GM12878 (cell line): ENCODE measurements around the gene MTHFD2. TPM values are rescaled to one million over a fixed set of nuclear protein-coding genes. Genes with fewer than 3 reads are reported as not detected.

Experiments used
- ATF3 ChIP-seq: IDR thresholded peaks from 2 replicates; pipeline ENCODE4 v1.6.1; 2011; ENCODE audit warnings: low read depth, mild to moderate bottlenecking, low read length, moderate library complexity, borderline replicate concordance; ENCODE audit errors: extremely low read depth
- BRCA1 ChIP-seq: IDR thresholded peaks from 2 replicates; pipeline ENCODE4 v1.6.1; 2011; ENCODE audit warnings: low read depth, low read length, improper control_type of control experiment
- CBX3 ChIP-seq: fragments of 200-600 bp; sonication (generic); IDR thresholded peaks from 2 replicates; pipeline ENCODE4 v1.6.1; 2016; ENCODE audit warnings: low read depth, borderline replicate concordance
- CHD1 ChIP-seq: IDR thresholded peaks from 2 replicates; pipeline ENCODE4 v1.6.1; 2012; ENCODE audit warnings: low read depth, low read length, improper control_type of control experiment
- CREM ChIP-seq: IDR thresholded peaks from 2 replicates; pipeline ENCODE4 v1.6.1; 2014; ENCODE audit warnings: antibody characterized with exemption, low read depth
- DPF2 ChIP-seq: fragments of 450-650 bp; IDR thresholded peaks from 2 replicates; pipeline ENCODE4 v1.6.1; 2017; ENCODE audit warnings: mild to moderate bottlenecking
- IKZF1 ChIP-seq: fragments of 450-650 bp; conservative IDR thresholded peaks from 2 replicates; pipeline ENCODE4 v1.6.1; 2017; ENCODE audit warnings: antibody characterized with exemption, mild to moderate bottlenecking
- IRF5 ChIP-seq: fragments of 450-650 bp; IDR thresholded peaks from 2 replicates; pipeline ENCODE4 v1.6.1; 2017; ENCODE audit warnings: borderline replicate concordance
- NBN ChIP-seq: fragments of 450-650 bp; IDR thresholded peaks from 2 replicates; pipeline ENCODE4 v1.6.1; 2016
- NFIC ChIP-seq: IDR thresholded peaks from 2 replicates; pipeline ENCODE4 v1.6.1; 2012; ENCODE audit warnings: low read depth, mild to moderate bottlenecking, inconsistent platforms, low read length, moderate library complexity
- NFXL1 ChIP-seq: fragments of 450-650 bp; IDR thresholded peaks from 2 replicates; pipeline ENCODE4 v1.6.1; 2017; ENCODE audit warnings: antibody characterized with exemption, mild to moderate bottlenecking, borderline replicate concordance
- NFYA ChIP-seq: IDR thresholded peaks from 2 replicates; pipeline ENCODE4 v1.6.1; 2011; ENCODE audit warnings: low read depth, mild to moderate bottlenecking, low read length, improper control_type of control experiment, borderline replicate concordance
- PML ChIP-seq: IDR thresholded peaks from 2 replicates; pipeline ENCODE4 v1.6.1; 2012; ENCODE audit warnings: low read length, inconsistent platforms
- RELA ChIP-seq: fragments of 450-650 bp; IDR thresholded peaks from 2 replicates; pipeline ENCODE4 v1.8.0; 2014; ENCODE audit warnings: borderline replicate concordance; ENCODE audit not compliant: partially characterized antibody
- RELB ChIP-seq: fragments of 450-650 bp; IDR thresholded peaks from 2 replicates; pipeline ENCODE4 v1.6.1; 2017; ENCODE audit warnings: low read depth, mild to moderate bottlenecking, moderate library complexity
- RUNX3 ChIP-seq: IDR thresholded peaks from 2 replicates; pipeline ENCODE4 v1.6.1; 2012; ENCODE audit warnings: low read length, inconsistent platforms
- SIX5 ChIP-seq: IDR thresholded peaks from 2 replicates; pipeline ENCODE4 v1.6.1; 2011; ENCODE audit warnings: mild to moderate bottlenecking, low read depth, low read length, moderate library complexity; ENCODE audit not compliant: severe bottlenecking
- SKIL ChIP-seq: fragments of 450-650 bp; IDR thresholded peaks from 2 replicates; pipeline ENCODE4 v1.6.1; 2017; ENCODE audit warnings: mild to moderate bottlenecking, low read depth, inconsistent platforms; ENCODE audit not compliant: poor library complexity, severe bottlenecking
- SP1 ChIP-seq: IDR thresholded peaks from one replicate; pipeline ENCODE4 v1.6.1; 2011; ENCODE audit warnings: low read depth, low read length
- SREBF1 ChIP-seq: IDR thresholded peaks from 2 replicates; pipeline ENCODE4 v1.6.1; 2012; ENCODE audit warnings: mild to moderate bottlenecking, low read length
- TARDBP ChIP-seq: IDR thresholded peaks from 2 replicates; pipeline ENCODE4 v1.6.1; 2016; ENCODE audit warnings: borderline replicate concordance
- TCF12 ChIP-seq: IDR thresholded peaks from 2 replicates; pipeline ENCODE4 v1.6.1; 2011; ENCODE audit warnings: low read depth, mild to moderate bottlenecking, low read length
- YY1 ChIP-seq: IDR thresholded peaks from 2 replicates; pipeline ENCODE4 v1.6.1; 2011; ENCODE audit warnings: low read depth, mild to moderate bottlenecking, low read length
- ZBTB33 ChIP-seq: fragments of 450-650 bp; IDR thresholded peaks from 2 replicates; pipeline ENCODE4 v1.6.1; 2017; ENCODE audit warnings: mild to moderate bottlenecking
- ZNF217 ChIP-seq: fragments of 450-650 bp; IDR thresholded peaks from 2 replicates; pipeline ENCODE4 v1.6.1; 2017; ENCODE audit warnings: antibody characterized with exemption, mild to moderate bottlenecking
- ZNF24 ChIP-seq: fragments of 450-650 bp; IDR thresholded peaks from 2 replicates; pipeline ENCODE4 v1.6.1; 2017; ENCODE audit warnings: antibody characterized with exemption, mild to moderate bottlenecking
- ZNF384 ChIP-seq: IDR thresholded peaks from 2 replicates; pipeline ENCODE4 v1.6.1; 2012; ENCODE audit warnings: low read depth, mild to moderate bottlenecking, low read length, improper control_type of control experiment, borderline replicate concordance
- polyA plus RNA-seq, 11 experiments: library from polyadenylated mRNA; depleted of rRNA in 4 of 11; unstranded in 6 of 11; stranded (reverse) in 5 of 11; fragments of >200 nt; fragmentation: Nextera tagmentation in 4 of 11; fragmentation: Illumina TruSeq in 1 of 11; extraction: Ambion mirVana in 4 of 11; extraction: Trizol in 1 of 11; gene quantifications; 1 replicate in 1 of 11; 2 replicates in 10 of 11; pipeline versions ENCODE4 v1.2.1 to v1.2.3, GENCODE V29; 2011 to 2016; ENCODE audit warnings: inconsistent platforms in 2 of 11, missing spikeins in 2 of 11, low read depth in 1 of 11
- total RNA-seq, 4 experiments: library from RNA; depleted of rRNA in 3 of 4; stranded (reverse); fragments of >200 nt in 3 of 4; fragmentation: Illumina TruSeq in 1 of 4; extraction: Trizol in 1 of 4; gene quantifications; 2 replicates each; pipeline versions ENCODE4 v1.2.1 to v1.2.3, GENCODE V29; 2013 to 2021

The MTHFD2 gene
- total and polyA plus RNA-seq, 10 of the 15 experiments (the other 5 are each of a cell fraction or from before 2014, with no cell fraction given) = 128 to 292 (median 150) TPM

GRCh38 chr2:74206180-74206688 lies 7.8 kb downstream of the MTHFD2 start (continued):
- TF ChIP-seq SKIL = no peak
- peak; percentile 94 for TF ChIP-seq RUNX3
- TF ChIP-seq DPF2 = peak; percentile 60; the same call in 1 of the 2 replicates
- no peak for TF ChIP-seq RELA
- TF ChIP-seq YY1 = no peak
- TF ChIP-seq IRF5 = no peak
- TF ChIP-seq CREM = peak; percentile 74
- no peak for TF ChIP-seq SIX5
- TF ChIP-seq ZNF217 = no peak
- TF ChIP-seq PML = no peak
- TF ChIP-seq ATF3 = no peak
- TF ChIP-seq ZNF384 = no peak
- TF ChIP-seq CHD1 = no peak
- TF ChIP-seq TARDBP = no peak
- no peak for TF ChIP-seq ZNF24
- peak; percentile 52 for TF ChIP-seq NBN
- TF ChIP-seq SP1 = peak; percentile 54
- TF ChIP-seq ZBTB33 = no peak
- no peak for TF ChIP-seq NFYA
- no peak for TF ChIP-seq NFXL1
- TF ChIP-seq SREBF1 = no peak
- TF ChIP-seq RELB = no peak; the same call in 1 of the 2 replicates
- peak; percentile 96 for TF ChIP-seq TCF12
- TF ChIP-seq CBX3 = no peak
- TF ChIP-seq IKZF1 = peak; percentile 60
- peak; percentile 21 for TF ChIP-seq NFIC
- no peak for TF ChIP-seq BRCA1
